SK-N-SH treated with all-trans-retinoic acid at 6 μM for 48 hours (cell line): Measurements from ENCODE around the gene LRRC56.

Experiments
- ATAC-seq: fragments of 200-7000 bp; cut with Tn5 transposase; 3 replicates; pipeline ENCODE4 v1.9.1; 2020; ENCODE audit warnings: mild to moderate bottlenecking, moderate library complexity
- BACH2 ChIP-seq: fragments of 250-450 bp; sonication (Bioruptor Pico); IDR thresholded peaks from 2 replicates; pipeline ENCODE4 v1.9.0; 2021; ENCODE audit warnings: mild to moderate bottlenecking, borderline replicate concordance
- CREB5 ChIP-seq: fragments of 250-450 bp; sonication (Bioruptor Pico); IDR thresholded peaks from 2 replicates; pipeline ENCODE4 v1.5.1; 2020; ENCODE audit warnings: low read depth, mild to moderate bottlenecking, moderate library complexity
- CSRNP3 ChIP-seq: fragments of 250-450 bp; sonication (Bioruptor Pico); IDR thresholded peaks from 2 replicates; pipeline ENCODE4 v1.5.1; 2021; ENCODE audit warnings: mild to moderate bottlenecking, moderate library complexity
- ESRRG ChIP-seq: fragments of 250-450 bp; sonication (Bioruptor Pico); IDR thresholded peaks from 2 replicates; pipeline ENCODE4 v1.6.1; 2021; ENCODE audit warnings: mild to moderate bottlenecking
- GLIS3 ChIP-seq: fragments of 250-450 bp; sonication (Bioruptor Pico); IDR thresholded peaks from 2 replicates; pipeline ENCODE4 v1.5.0; 2020; ENCODE audit warnings: mild to moderate bottlenecking, moderate library complexity
- ISL1 ChIP-seq: fragments of 250-450 bp; sonication (Bioruptor Pico); IDR thresholded peaks from 2 replicates; pipeline ENCODE4 v2.1.2; 2022; ENCODE audit warnings: mild to moderate bottlenecking, moderate library complexity
- OSR1 ChIP-seq: fragments of 250-450 bp; sonication (Bioruptor Pico); IDR thresholded peaks from 2 replicates; pipeline ENCODE4 v1.8.0; 2022; ENCODE audit warnings: moderate library complexity, mild to moderate bottlenecking, inconsistent platforms
- PATZ1 ChIP-seq: fragments of 250-450 bp; sonication (Bioruptor Pico); IDR thresholded peaks from 2 replicates; pipeline ENCODE4 v1.8.0; 2020; ENCODE audit warnings: mild to moderate bottlenecking, moderate library complexity, borderline replicate concordance
- POU6F1 ChIP-seq: fragments of 250-450 bp; sonication (Bioruptor Pico); IDR thresholded peaks from 2 replicates; pipeline ENCODE4 v1.8.0; 2021; ENCODE audit warnings: low read depth, mild to moderate bottlenecking, moderate library complexity, borderline replicate concordance
- PPARA ChIP-seq: fragments of 250-450 bp; sonication (Bioruptor Pico); IDR thresholded peaks from 2 replicates; pipeline ENCODE4 v1.5.0; 2020; ENCODE audit warnings: mild to moderate bottlenecking, borderline replicate concordance
- RARB ChIP-seq: fragments of 250-450 bp; sonication (Bioruptor Pico); IDR thresholded peaks from 2 replicates; pipeline ENCODE4 v1.8.0; 2021; ENCODE audit warnings: mild to moderate bottlenecking, moderate library complexity
- SNAI2 ChIP-seq: fragments of 250-450 bp; sonication (Bioruptor Pico); IDR thresholded peaks from 2 replicates; pipeline ENCODE4 v1.5.0; 2020; ENCODE audit warnings: mild to moderate bottlenecking, moderate library complexity
- TCF4 ChIP-seq: fragments of 250-450 bp; sonication (Bioruptor Pico); IDR thresholded peaks from 2 replicates; pipeline ENCODE4 v1.8.0; 2021; ENCODE audit warnings: mild to moderate bottlenecking, moderate library complexity, borderline replicate concordance
- TOX ChIP-seq: fragments of 250-450 bp; sonication (Bioruptor Pico); IDR thresholded peaks from 2 replicates; pipeline ENCODE4 v1.8.0; 2021; ENCODE audit warnings: mild to moderate bottlenecking, moderate library complexity, borderline replicate concordance
- TSHZ2 ChIP-seq: fragments of 250-450 bp; sonication (Bioruptor Pico); IDR thresholded peaks from 2 replicates; pipeline ENCODE4 v1.5.0; 2020; ENCODE audit warnings: mild to moderate bottlenecking, moderate library complexity
- ZC3H10 ChIP-seq: fragments of 250-450 bp; sonication (Bioruptor Pico); IDR thresholded peaks from 2 replicates; pipeline ENCODE4 v1.5.1; 2021; ENCODE audit warnings: mild to moderate bottlenecking, moderate library complexity
- ZFP3 ChIP-seq: fragments of 250-450 bp; sonication (Bioruptor Pico); IDR thresholded peaks from 2 replicates; pipeline ENCODE4 v1.5.0; 2020; ENCODE audit warnings: mild to moderate bottlenecking, moderate library complexity
- ZFP30 ChIP-seq: fragments of 450-650 bp; formaldehyde crosslinking; IDR thresholded peaks from 2 replicates; pipeline ENCODE4 v1.5.0; 2022; ENCODE audit warnings: mild to moderate bottlenecking, moderate library complexity
- ZNF565 ChIP-seq: fragments of 450-650 bp; formaldehyde crosslinking; conservative IDR thresholded peaks from 2 replicates; pipeline ENCODE4 v1.5.0; 2020; ENCODE audit warnings: low read depth, mild to moderate bottlenecking, moderate library complexity
- ZNF70 ChIP-seq: fragments of 450-650 bp; formaldehyde crosslinking; IDR thresholded peaks from 2 replicates; pipeline ENCODE4 v1.5.0; 2020; ENCODE audit warnings: mild to moderate bottlenecking, moderate library complexity
- ZNF8 ChIP-seq: fragments of 450-650 bp; formaldehyde crosslinking; IDR thresholded peaks from 2 replicates; pipeline ENCODE4 v1.5.0; 2020; ENCODE audit warnings: mild to moderate bottlenecking, moderate library complexity

Gene LRRC56

GRCh38 chr11:529728-530411 is 7.5 kb upstream of the LRRC56 start:
- TF ChIP-seq ZFP3 (CRISPR knock-in tag) (no peak), PPARA (CRISPR knock-in tag) (no peak), PATZ1 (CRISPR knock-in tag) (no peak), TCF4 (CRISPR knock-in tag) (no peak), BACH2 (no peak), RARB (CRISPR knock-in tag) (no peak), TSHZ2 (CRISPR knock-in tag) (no peak), ZFP30 (CRISPR knock-in tag) (no peak), ZNF70 (no peak), OSR1 (CRISPR knock-in tag) (no peak), TOX (CRISPR knock-in tag) (no peak), ZC3H10 (CRISPR knock-in tag) (no peak), ISL1 (CRISPR knock-in tag) (no peak), CREB5 (CRISPR knock-in tag) (no peak), ESRRG (CRISPR knock-in tag) (no peak), GLIS3 (CRISPR knock-in tag) (no peak), SNAI2 (CRISPR knock-in tag) (no peak), ZNF565 (CRISPR knock-in tag) (no peak), ZNF8 (CRISPR knock-in tag) (no peak), CSRNP3 (CRISPR knock-in tag) (no peak)
- no peak for ATAC-seq

- ATAC-seq, result no peak
- TF ChIP-seq POU6F1 (CRISPR knock-in tag) (no peak), CSRNP3 (CRISPR knock-in tag) (no peak), PATZ1 (CRISPR knock-in tag) (no peak), TSHZ2 (CRISPR knock-in tag) (no peak)
Observed at GRCh38 chr11:530960-531831, 6.1 kb upstream of the LRRC56 start.
